ENCODE measurements around the gene PIN4.

PIN4 gene

DNA sequence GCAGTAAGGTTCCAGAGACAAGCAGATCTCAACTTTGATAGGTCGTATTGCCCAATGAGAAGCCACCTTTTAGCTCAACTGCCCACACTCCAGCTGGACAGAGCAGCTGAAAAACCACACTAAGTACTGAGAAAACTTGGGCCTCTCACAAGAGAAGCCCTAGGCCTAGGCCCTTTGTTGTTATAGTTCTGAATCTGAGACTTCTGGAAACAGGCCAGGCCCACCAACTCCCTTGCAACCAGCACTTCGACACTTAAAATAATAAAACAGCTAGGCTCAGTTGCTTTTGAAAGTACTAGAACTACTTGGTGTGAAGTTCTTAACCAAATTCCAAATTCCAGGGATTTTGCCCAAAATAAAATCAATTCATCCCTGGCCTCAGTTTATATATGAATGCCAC lies 36.4 kb upstream of the PIN4 start:
- H3K36me3 ChIP-seq (replicated peaks; ENCODE audit: insufficient read depth, low read length): no peaks in the 10 kb centered on the region
- no peaks in the 10 kb centered on the region for H3K79me2 ChIP-seq (ENCODE audit: low read length)
- no peaks in the 10 kb centered on the region for H3K9me2 ChIP-seq (replicated peaks; ENCODE audit: insufficient read depth, low read length)
- DNase-seq: no peak
- H3K27me3 ChIP-seq (replicated peaks; ENCODE audit: insufficient read depth, low read length): no peaks in the 10 kb centered on the region
- H2AFZ ChIP-seq (ENCODE audit: low read length): no peak overlapping the region
- no peaks in the 10 kb centered on the region for H4K20me1 ChIP-seq (ENCODE audit: insufficient read depth, low read length)
- no peak overlapping the region for H3K4me2 ChIP-seq (ENCODE audit: low read depth, low read length)
- H3K9ac ChIP-seq (ENCODE audit: low read length): no peak overlapping the region
- TF ChIP-seq, protein P1, sequence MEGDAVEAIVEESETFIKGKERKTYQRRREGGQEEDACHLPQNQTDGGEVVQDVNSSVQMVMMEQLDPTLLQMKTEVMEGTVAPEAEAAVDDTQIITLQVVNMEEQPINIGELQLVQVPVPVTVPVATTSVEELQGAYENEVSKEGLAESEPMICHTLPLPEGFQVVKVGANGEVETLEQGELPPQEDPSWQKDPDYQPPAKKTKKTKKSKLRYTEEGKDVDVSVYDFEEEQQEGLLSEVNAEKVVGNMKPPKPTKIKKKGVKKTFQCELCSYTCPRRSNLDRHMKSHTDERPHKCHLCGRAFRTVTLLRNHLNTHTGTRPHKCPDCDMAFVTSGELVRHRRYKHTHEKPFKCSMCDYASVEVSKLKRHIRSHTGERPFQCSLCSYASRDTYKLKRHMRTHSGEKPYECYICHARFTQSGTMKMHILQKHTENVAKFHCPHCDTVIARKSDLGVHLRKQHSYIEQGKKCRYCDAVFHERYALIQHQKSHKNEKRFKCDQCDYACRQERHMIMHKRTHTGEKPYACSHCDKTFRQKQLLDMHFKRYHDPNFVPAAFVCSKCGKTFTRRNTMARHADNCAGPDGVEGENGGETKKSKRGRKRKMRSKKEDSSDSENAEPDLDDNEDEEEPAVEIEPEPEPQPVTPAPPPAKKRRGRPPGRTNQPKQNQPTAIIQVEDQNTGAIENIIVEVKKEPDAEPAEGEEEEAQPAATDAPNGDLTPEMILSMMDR (IDR thresholded peaks at IDR 0.05; ENCODE audit: low read length): no peak
- TF ChIP-seq EZH2 (optimal IDR thresholded peaks at IDR 0.05; ENCODE audit: low read depth, low read length) (no peak), EZH2phosphoT487 (IDR thresholded peaks at IDR 0.05; ENCODE audit: low read length) (no peak)
- H3F3A ChIP-seq (ENCODE audit: insufficient read depth, low read length): no peaks in the 10 kb centered on the region
- H3K9me3 ChIP-seq (replicated peaks; ENCODE audit: insufficient read depth, low read length): no peaks in the 10 kb centered on the region
- no peak overlapping the region for H3K4me3 ChIP-seq (ENCODE audit: low read length)
- H3K27ac ChIP-seq (ENCODE audit: low read length): no peak overlapping the region
- H3K4me1 ChIP-seq (ENCODE audit: low read length): peaks cover 7% of the 10 kb centered on the region

DNA sequence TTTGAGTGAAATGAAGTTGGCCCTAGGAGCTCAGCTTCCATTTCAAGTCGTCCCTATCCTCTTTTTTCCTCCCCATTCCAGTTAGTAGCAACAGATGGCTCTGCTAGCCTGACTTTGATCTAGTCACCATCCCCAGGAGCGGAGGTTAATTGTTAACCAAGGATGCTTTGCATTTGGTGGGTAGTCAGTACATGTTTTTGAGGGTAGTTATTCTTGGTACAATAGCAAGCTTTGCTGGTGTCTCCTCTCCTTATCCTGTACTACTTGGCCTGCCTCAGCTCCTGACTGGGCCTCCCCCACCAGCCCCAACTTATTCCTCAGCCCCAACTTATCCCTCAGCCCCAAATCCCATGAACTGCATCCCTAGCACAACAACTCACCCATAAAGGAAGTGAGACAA lies 35.0 kb upstream of the PIN4 start:
- no peaks in the 10 kb centered on the region for H3K36me3 ChIP-seq (replicated peaks; ENCODE audit: insufficient read depth, low read length)
- DNase-seq: no peak
- H3K9me2 ChIP-seq (replicated peaks; ENCODE audit: insufficient read depth, low read length): no peaks in the 10 kb centered on the region
- H3K4me1 ChIP-seq (ENCODE audit: low read length): no peaks in the 10 kb centered on the region; the same call in 1 of the 2 replicates
- TF ChIP-seq EZH2 (optimal IDR thresholded peaks at IDR 0.05; ENCODE audit: low read depth, low read length) (no peak), EZH2phosphoT487 (IDR thresholded peaks at IDR 0.05; ENCODE audit: low read length) (no peak)
- TF ChIP-seq, protein P1 (IDR thresholded peaks at IDR 0.05; ENCODE audit: low read length): no peak
- no peak overlapping the region for H3K4me2 ChIP-seq (ENCODE audit: low read depth, low read length)
- H3K79me2 ChIP-seq (ENCODE audit: low read length): no peaks in the 10 kb centered on the region
- no peak overlapping the region for H3K27ac ChIP-seq (ENCODE audit: low read length)
- no peak overlapping the region for H2AFZ ChIP-seq (ENCODE audit: low read length)
- H3F3A ChIP-seq (ENCODE audit: insufficient read depth, low read length): no peaks in the 10 kb centered on the region
- H3K9ac ChIP-seq (ENCODE audit: low read length): no peak overlapping the region
- no peaks in the 10 kb centered on the region for H3K9me3 ChIP-seq (replicated peaks; ENCODE audit: insufficient read depth, low read length)
- no peaks in the 10 kb centered on the region for H3K27me3 ChIP-seq (replicated peaks; ENCODE audit: insufficient read depth, low read length)
- H3K4me3 ChIP-seq (ENCODE audit: low read length): no peak overlapping the region
- no peaks in the 10 kb centered on the region for H4K20me1 ChIP-seq (ENCODE audit: insufficient read depth, low read length)

DNA sequence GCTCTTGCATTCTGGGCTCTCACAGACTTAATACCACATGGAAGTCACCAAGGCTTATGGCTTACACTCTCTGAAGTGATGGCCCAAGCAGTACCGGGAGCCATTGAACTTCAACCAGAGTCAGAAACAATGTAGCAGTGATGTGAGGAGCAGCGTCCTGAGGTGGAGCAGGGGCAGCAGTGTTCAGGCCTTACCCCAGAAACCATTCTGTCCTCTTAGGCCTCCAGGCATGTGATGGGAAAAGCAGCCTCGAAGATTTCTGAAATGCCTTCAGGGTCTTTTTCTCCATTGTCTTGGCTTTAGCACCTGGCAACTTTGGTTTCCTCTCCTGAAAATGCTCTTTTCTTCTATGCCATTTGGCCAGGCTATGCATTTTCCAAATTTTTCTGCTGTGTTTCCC lies 22.8 kb upstream of the PIN4 start:
- Histone ChIP-seq H2AFZ (ENCODE audit: low read length) (no peak overlapping the region), H3K4me1 (ENCODE audit: low read length) (no peaks in the 10 kb centered on the region), H3K9ac (ENCODE audit: low read length) (no peak overlapping the region), H3F3A (ENCODE audit: insufficient read depth, low read length) (no peaks in the 10 kb centered on the region), H3K27ac (ENCODE audit: low read length) (no peak overlapping the region), H3K79me2 (ENCODE audit: low read length) (no peaks in the 10 kb centered on the region), H3K27me3 (replicated peaks; ENCODE audit: insufficient read depth, low read length) (no peaks in the 10 kb centered on the region), H3K9me3 (replicated peaks; ENCODE audit: insufficient read depth, low read length) (no peaks in the 10 kb centered on the region), H3K4me3 (ENCODE audit: low read length) (no peak overlapping the region), H3K9me2 (replicated peaks; ENCODE audit: insufficient read depth, low read length) (no peaks in the 10 kb centered on the region), H4K20me1 (ENCODE audit: insufficient read depth, low read length) (no peaks in the 10 kb centered on the region), H3K36me3 (replicated peaks; ENCODE audit: insufficient read depth, low read length) (no peaks in the 10 kb centered on the region), H3K4me2 (ENCODE audit: low read depth, low read length) (no peak overlapping the region)
- TF ChIP-seq, protein P1 (IDR thresholded peaks at IDR 0.05; ENCODE audit: low read length): no peak
- no peak for TF ChIP-seq EZH2phosphoT487 (IDR thresholded peaks at IDR 0.05; ENCODE audit: low read length)
- no peak for TF ChIP-seq EZH2 (optimal IDR thresholded peaks at IDR 0.05; ENCODE audit: low read depth, low read length)
- DNase-seq: no peak

All from MM.1S (cell line).